Uterus (tissue), 4 donors: Measurements from ENCODE around the gene TUSC1. TPM values are rescaled to one million over a fixed set of nuclear protein-coding genes. Genes with fewer than 3 reads are reported as not detected.

Experiments
- DNase-seq, 2 donors: peaks; one replicate each; pipeline ENCODE4 v3.0.0-alpha.2; 2019 to 2020
- H3K27ac ChIP-seq, 2 donors: fragments of 200-600 bp; sonication (generic); 1 replicate in 1 of 2; 2 replicates in 1 of 2; pipeline ENCODE4 v1.5.1; 2016 to 2018
- H3K27me3 ChIP-seq, 2 donors: fragments of 200-600 bp; sonication (generic); one replicate each; pipeline ENCODE4 v1.5.1; 2018 to 2019; ENCODE audit warnings: control low read depth in 1 of 2
- H3K36me3 ChIP-seq, 2 donors: fragments of 200-600 bp; sonication (generic); one replicate each; pipeline ENCODE4 v1.5.1; 2019; ENCODE audit warnings: control low read depth in 1 of 2
- H3K4me1 ChIP-seq, 2 donors: fragments of 200-600 bp; sonication (generic); one replicate each; pipeline ENCODE4 v1.5.1; 2018 to 2019; ENCODE audit warnings: control low read depth in 1 of 2
- H3K4me3 ChIP-seq, 2 donors: fragments of 200-600 bp; sonication (generic); 1 replicate in 1 of 2; 2 replicates in 1 of 2; pipeline ENCODE4 v1.5.1; 2018 to 2019; ENCODE audit warnings: mild to moderate bottlenecking in 1 of 2
- H3K9me3 ChIP-seq, 2 donors: fragments of 200-600 bp; sonication (generic); one replicate each; pipeline ENCODE4 v1.5.1; 2019; ENCODE audit warnings: control low read depth in 1 of 2
- CTCF ChIP-seq, 4 experiments: fragments of 200-600 bp in 2 of 4; fragments of 450-650 bp in 2 of 4; sonication (generic) in 2 of 4; IDR thresholded peaks; one replicate each; pipeline ENCODE4 v1.5.1; 2016 to 2019; ENCODE audit warnings: antibody characterized with exemption in 4 of 4, mild to moderate bottlenecking in 2 of 4, moderate library complexity in 1 of 4
- POLR2A ChIP-seq, 2 donors: fragments of 450-650 bp; IDR thresholded peaks; one replicate each; pipeline ENCODE4 v1.6.1; 2016; ENCODE audit warnings: antibody characterized with exemption in 2 of 2, mild to moderate bottlenecking in 1 of 2, moderate library complexity in 1 of 2
- intact Hi-C: fragments of 100-400 bp; cut with DNase I; formaldehyde crosslinking; loops from one replicate; pipeline ENCODE4 v1.15.1; 2023; ENCODE audit warnings: low total_unique reads
- total RNA-seq, 4 donors: library from RNA; depleted of rRNA in 3 of 4; stranded (reverse); fragments of >200 nt in 3 of 4; gene quantifications; one replicate each; pipeline versions ENCODE4 v1.1.0 to v1.2.4, GENCODE V29; 2014 to 2023
- donor health status: DM: yes; HTN: yes; CAD: no.

The TUSC1 gene
- total RNA-seq, 4 donors from 2014 or later, result 10.9 to 36.4 (median 21.9) TPM

GRCh38 chr9:25658571-25658970 lies 19.7 kb downstream of the TUSC1 start:
- H3K27me3 ChIP-seq, result no peaks in the 10 kb centered on the region
- no peak for TF ChIP-seq POLR2A (IDR thresholded peaks at IDR 0.05)
- no peak for TF ChIP-seq CTCF (IDR thresholded peaks at IDR 0.05)
- H3K9me3 ChIP-seq, result no peaks in the 10 kb centered on the region
- H3K27ac ChIP-seq, result no peak overlapping the region
- H3K4me3 ChIP-seq, result no peak overlapping the region
- H3K36me3 ChIP-seq, result no peaks in the 10 kb centered on the region
- no peak for DNase-seq
- no peaks in the 10 kb centered on the region for H3K4me1 ChIP-seq
- intact Hi-C loops, result no loop called here

- Histone ChIP-seq H3K4me1 (no peaks in the 10 kb centered on the region), H3K9me3 (no peaks in the 10 kb centered on the region), H3K4me3 (no peak overlapping the region), H3K27ac (no peak overlapping the region), H3K27me3 (no peaks in the 10 kb centered on the region), H3K36me3 (no peaks in the 10 kb centered on the region)
- TF ChIP-seq CTCF (IDR thresholded peaks at IDR 0.05) (no peak), POLR2A (IDR thresholded peaks at IDR 0.05) (no peak)
- intact Hi-C loops, result no loop called here
- DNase-seq, result no peak
Measured at GRCh38 chr9:25654417-25654816, 23.8 kb downstream of the TUSC1 start.

- Histone ChIP-seq H3K27me3 (no peaks in the 10 kb centered on the region), H3K4me1 (no peaks in the 10 kb centered on the region), H3K36me3 (no peaks in the 10 kb centered on the region), H3K27ac (no peak overlapping the region), H3K4me3 (no peak overlapping the region), H3K9me3 (no peaks in the 10 kb centered on the region)
- TF ChIP-seq POLR2A (IDR thresholded peaks at IDR 0.05) (no peak), CTCF (IDR thresholded peaks at IDR 0.05) (no peak)
- no peak for DNase-seq
- intact Hi-C loops, result no loop called here
Measured at GRCh38 chr9:25648116-25648515, 30.1 kb downstream of the TUSC1 start.

GRCh38 chr9:25636026-25636425 lies 42.2 kb downstream of the TUSC1 start:
- H3K4me3 ChIP-seq, result no peak overlapping the region
- no peaks in the 10 kb centered on the region for H3K9me3 ChIP-seq
- intact Hi-C loops, result no loop called here
- no peak for TF ChIP-seq CTCF (IDR thresholded peaks at IDR 0.05)
- no peak for TF ChIP-seq POLR2A (IDR thresholded peaks at IDR 0.05)
- DNase-seq, result no peak
- no peaks in the 10 kb centered on the region for H3K36me3 ChIP-seq
- H3K27ac ChIP-seq, result no peak overlapping the region
- no peaks in the 10 kb centered on the region for H3K27me3 ChIP-seq
- no peaks in the 10 kb centered on the region for H3K4me1 ChIP-seq

GRCh38 chr9:25629231-25629630 lies 49.0 kb downstream of the TUSC1 start:
- no peak for TF ChIP-seq POLR2A (IDR thresholded peaks at IDR 0.05)
- no peak for TF ChIP-seq CTCF (IDR thresholded peaks at IDR 0.05)
- Histone ChIP-seq H3K9me3 (no peaks in the 10 kb centered on the region), H3K4me3 (no peak overlapping the region), H3K27ac (no peak overlapping the region), H3K27me3 (no peaks in the 10 kb centered on the region), H3K36me3 (no peaks in the 10 kb centered on the region), H3K4me1 (no peaks in the 10 kb centered on the region)
- DNase-seq, result no peak
- intact Hi-C loops, result no loop called here
